ENCODE data around the gene HOXD4. TPM values are rescaled to one million over a fixed set of nuclear protein-coding genes. Genes with fewer than 3 reads are reported as not detected.

Gene HOXD4
- total and polyA plus RNA-seq, 10 of the 15 experiments (the other 5 are each of a cell fraction or from before 2014, with no cell fraction given), result 0.07 TPM; not detected in 9

- no peak for TF ChIP-seq REST (IDR thresholded peaks at IDR 0.05; ENCODE audit: low read depth, low read length)
- no peak for TF ChIP-seq HDAC2 (IDR thresholded peaks at IDR 0.05)
- no peak for TF ChIP-seq FOXK2 (IDR thresholded peaks at IDR 0.05)
- no peak for TF ChIP-seq STAT1 (conservative IDR thresholded peaks at IDR 0.05)
- TF ChIP-seq SIN3A (IDR thresholded peaks at IDR 0.05; ENCODE audit: low read depth, low read length), result no peak
- TF ChIP-seq RELB (IDR thresholded peaks at IDR 0.05; ENCODE audit: low read depth), result no peak
- TF ChIP-seq NR2C2 (IDR thresholded peaks at IDR 0.05; ENCODE audit: borderline replicate concordance, control insufficient read depth, insufficient read length, low read depth), result no peak
- TF ChIP-seq SREBF1 (IDR thresholded peaks at IDR 0.05; ENCODE audit: low read length), result no peak
- TF ChIP-seq LARP7 (IDR thresholded peaks at IDR 0.05), result no peak
Measured at GRCh38 chr2:176101842-176102241, 49.5 kb upstream of the HOXD4 start (continued).
